HG03432 (cell line): ENCODE measurements around the gene ERBB3.

ENCODE experiments used
- ATAC-seq: cut with Tn5 transposase; IDR thresholded peaks from one replicate; pipeline ENCODE4 v1.9.1; 2021; ENCODE audit warnings: mild to moderate bottlenecking, moderate library complexity; ENCODE audit not compliant: unreplicated experiment

Gene ERBB3

DNA sequence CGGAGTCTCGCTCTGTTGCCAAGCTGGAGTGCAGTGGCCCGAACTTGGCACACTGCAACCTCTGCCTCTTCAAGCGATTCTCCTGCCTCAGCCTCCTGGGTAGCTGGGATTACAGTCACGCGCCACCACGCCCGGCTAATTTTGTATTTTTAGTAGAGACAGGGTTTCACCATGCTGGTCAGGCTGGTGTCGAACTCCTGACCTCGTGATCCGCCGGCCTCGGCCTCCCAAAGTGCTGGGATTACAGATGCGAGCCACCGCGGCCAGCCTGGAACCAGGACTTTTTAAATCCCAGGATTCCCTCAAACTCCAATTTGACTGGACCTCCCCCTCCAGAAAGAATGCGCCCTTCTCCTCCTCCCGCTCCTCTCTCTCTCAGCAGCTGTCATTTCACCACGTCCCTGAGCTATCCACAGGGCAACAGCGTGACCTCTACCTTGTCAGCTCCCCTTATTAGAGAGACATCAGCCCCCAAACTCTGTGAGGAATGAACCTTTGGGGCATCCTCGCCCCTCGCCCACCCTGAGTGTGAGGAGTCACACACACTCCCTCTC, 50.1 kb downstream of the ERBB3 start:
- no peak for ATAC-seq

DNA sequence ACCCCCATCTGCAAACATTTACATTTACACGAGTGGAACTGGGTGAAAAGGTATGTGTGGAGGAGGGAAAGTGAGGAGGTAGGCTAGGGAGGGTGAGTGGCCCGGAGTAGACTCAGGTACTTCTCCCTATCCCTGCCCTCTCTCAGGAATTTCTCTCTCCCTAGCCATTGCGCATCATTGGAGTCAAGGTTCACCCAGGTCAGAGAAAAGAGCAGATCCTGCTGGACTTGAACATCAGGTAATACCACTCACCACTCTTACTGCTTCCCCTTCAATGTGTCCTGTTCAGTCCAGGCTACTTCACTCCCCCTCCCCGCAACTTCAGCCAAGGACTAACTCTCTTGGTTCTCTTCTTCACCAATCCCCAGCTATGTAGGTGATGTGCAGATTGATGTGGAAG, 50.9 kb downstream of the ERBB3 start:
- no peak for ATAC-seq

DNA sequence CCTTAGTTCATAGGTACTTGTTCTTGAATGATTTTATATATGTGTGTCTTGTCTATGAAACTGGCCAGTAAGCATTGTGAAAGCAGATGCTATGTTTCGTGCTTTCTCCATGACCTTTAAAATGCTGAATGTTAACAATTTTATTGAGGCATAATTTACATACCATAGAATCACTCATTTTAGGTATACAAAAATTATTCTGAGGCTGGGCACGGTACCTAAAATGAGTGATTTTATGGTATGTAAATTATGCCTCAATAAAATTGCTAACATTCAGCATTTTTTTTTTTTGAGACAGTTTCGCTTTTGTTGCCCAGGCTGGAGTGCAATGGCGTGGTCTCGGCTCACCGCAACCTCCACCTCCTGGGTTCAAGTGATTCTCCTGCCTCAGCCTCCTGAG, 54.9 kb downstream of the ERBB3 start:
- no peak for ATAC-seq

- ATAC-seq = no peak
Observed at GRCh38 chr12:56137853-56138571, 58.0 kb downstream of the ERBB3 start.

- ATAC-seq = no peak
Observed at GRCh38 chr12:56141946-56142784, 62.2 kb downstream of the ERBB3 start.

DNA sequence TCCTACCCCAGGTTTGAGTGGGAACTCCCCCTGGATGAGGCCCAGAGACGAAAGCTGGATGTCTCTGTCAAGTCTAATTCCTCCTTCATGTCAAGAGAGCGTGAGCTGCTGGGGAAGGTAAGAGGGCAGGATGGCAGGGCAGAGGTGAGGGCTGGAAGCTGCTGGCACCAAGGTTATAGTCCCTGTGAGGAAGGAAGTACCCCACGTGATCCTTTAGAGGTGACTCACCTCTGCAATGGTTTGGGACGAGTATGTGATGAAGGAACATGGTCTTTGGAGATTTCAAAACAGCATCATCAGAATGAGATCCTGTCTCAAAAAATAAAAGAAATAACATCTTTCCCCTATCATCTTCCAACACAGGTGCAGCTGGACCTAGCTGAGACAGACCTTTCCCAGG, 63.3 kb downstream of the ERBB3 start:
- no peak for ATAC-seq

GRCh38 chr12:56143870-56144269, 63.9 kb downstream of the ERBB3 start:
- no peak for ATAC-seq

- ATAC-seq = no peak
Observed at GRCh38 chr12:56145217-56145616, 65.3 kb downstream of the ERBB3 start.

GRCh38 chr12:56146492-56147460, 66.8 kb downstream of the ERBB3 start:
- ATAC-seq = no peak

DNA sequence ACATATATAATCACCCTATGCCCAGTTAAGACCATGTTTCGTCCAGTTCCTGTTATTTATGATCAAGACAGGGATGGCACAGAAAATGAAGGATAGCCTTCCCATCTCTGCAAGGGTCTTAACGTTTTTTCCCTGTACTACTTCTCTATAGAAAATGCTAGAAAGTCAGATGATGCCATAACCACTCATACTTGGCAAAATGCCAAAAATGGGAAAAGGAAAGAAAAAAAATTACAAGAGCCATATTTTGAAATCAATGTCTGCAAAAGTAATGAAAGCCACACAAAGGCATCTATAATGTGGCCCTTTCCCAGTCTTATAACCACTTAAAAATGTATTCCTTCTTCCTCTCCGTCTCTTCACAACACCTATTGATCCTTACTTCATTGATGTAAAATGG, 70.6 kb downstream of the ERBB3 start:
- ATAC-seq = no peak

GRCh38 chr12:56151672-56152131, 71.7 kb downstream of the ERBB3 start:
- peak; percentile 47 for ATAC-seq

DNA sequence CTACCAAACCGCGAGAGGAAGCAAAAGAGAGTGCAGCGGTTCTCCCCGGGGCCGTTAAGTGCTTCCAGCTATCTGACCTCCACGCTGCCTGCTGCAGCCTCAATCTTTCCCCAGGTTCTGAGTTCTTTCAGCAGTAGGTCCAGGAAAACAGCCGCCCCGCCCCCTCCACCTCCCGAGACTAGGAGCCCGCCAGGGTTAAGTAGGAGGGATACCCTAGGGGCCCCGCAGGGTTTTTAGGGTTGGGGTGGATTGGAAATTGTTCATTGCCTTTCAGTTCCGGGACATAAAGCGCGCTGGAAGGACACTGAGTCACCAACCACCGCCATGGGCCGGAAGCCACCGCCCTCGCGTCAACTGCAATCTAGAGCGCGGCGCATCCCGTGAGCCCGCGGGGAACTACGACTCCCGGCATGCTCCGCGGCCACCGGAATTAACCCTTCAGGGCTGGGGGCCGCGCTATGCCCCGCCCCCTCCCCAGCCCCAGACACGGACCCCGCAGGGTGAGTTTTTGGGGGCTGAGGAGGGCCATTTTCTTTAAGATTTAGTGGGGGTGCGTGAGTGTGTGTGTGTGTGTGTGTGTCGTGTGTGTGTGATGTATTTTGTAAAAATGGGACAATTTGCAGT, 72.3 kb downstream of the ERBB3 start, which contains the start of gene MYL6B:
MYL6B (plus strand) TSS at position 456 of the 624 bp plus-strand sequence. CDS start 1,332 bp downstream, outside the sequence.
- peak; percentile 89 for ATAC-seq
